Right atrium auricular region (tissue), 2 donors: ENCODE data around the gene FAM229B. TPM values are rescaled to one million over a fixed set of nuclear protein-coding genes. Genes with fewer than 3 reads are reported as not detected.

Source experiments
- DNase-seq: peaks from one replicate; pipeline ENCODE4 v3.0.0-alpha.2; 2019; ENCODE audit warnings: low spot score
- H3K27ac ChIP-seq, 2 donors: fragments of 200-600 bp; sonication (generic); 1 replicate in 1 of 2; 2 replicates in 1 of 2; pipeline ENCODE4 v1.5.1; 2016 to 2019
- H3K27me3 ChIP-seq, 2 donors: fragments of 200-600 bp; sonication (generic); one replicate each; pipeline versions ENCODE4 v1.5.1 to v1.6.0; 2017 to 2019
- H3K36me3 ChIP-seq: fragments of 200-600 bp; sonication (generic); one replicate; pipeline ENCODE4 v1.5.1; 2016
- H3K4me1 ChIP-seq, 2 donors: fragments of 200-600 bp; sonication (generic); one replicate each; pipeline versions ENCODE4 v1.5.1 to v1.6.0; 2017 to 2019
- H3K4me3 ChIP-seq, 2 donors: fragments of 200-600 bp; sonication (generic); 1 replicate in 1 of 2; 2 replicates in 1 of 2; pipeline ENCODE4 v1.5.1; 2017 to 2019; ENCODE audit warnings: mild to moderate bottlenecking in 1 of 2, moderate library complexity in 1 of 2
- H3K9me3 ChIP-seq, 2 donors: fragments of 200-600 bp; sonication (generic); one replicate each; pipeline ENCODE4 v1.5.1; 2019
- CTCF ChIP-seq, 2 donors: fragments of 200-600 bp; sonication (generic); IDR thresholded peaks; one replicate each; pipeline ENCODE4 v1.5.1; 2019; ENCODE audit warnings: antibody characterized with exemption in 2 of 2
- total RNA-seq, 2 donors: library from RNA; depleted of rRNA; stranded (reverse); fragments of >200 nt; gene quantifications; one replicate each; pipeline ENCODE4 v1.1.0, GENCODE V29; 2016

FAM229B gene
- total RNA-seq, 2 donors from 2014 or later = 28.7 to 44.9 TPM

GRCh38 chr6:112114577-112115223 lies 27.3 kb downstream of the FAM229B start:
- H3K4me1 ChIP-seq = peaks cover 0 to 11% of the 10 kb centered on the region in 2 donors
- no peaks in the 10 kb centered on the region for H3K9me3 ChIP-seq
- TF ChIP-seq CTCF (IDR thresholded peaks at IDR 0.05) = no peak
- H3K27me3 ChIP-seq = no peaks in the 10 kb centered on the region
- H3K4me3 ChIP-seq = no peak overlapping the region
- H3K27ac ChIP-seq = no peak overlapping the region
- peaks cover 54% of the 10 kb centered on the region for H3K36me3 ChIP-seq
- no peak for DNase-seq

GRCh38 chr6:112116221-112116620 lies 28.8 kb downstream of the FAM229B start:
- Histone ChIP-seq H3K27me3 (no peaks in the 10 kb centered on the region), H3K9me3 (no peaks in the 10 kb centered on the region), H3K36me3 (peaks cover 60% of the 10 kb centered on the region), H3K4me3 (no peak overlapping the region), H3K27ac (no peak overlapping the region), H3K4me1 (peaks cover 0 to 11% of the 10 kb centered on the region in 2 donors)
- no peak for DNase-seq
- no peak for TF ChIP-seq CTCF (IDR thresholded peaks at IDR 0.05)

- no peak for TF ChIP-seq CTCF (IDR thresholded peaks at IDR 0.05)
- Histone ChIP-seq H3K27me3 (no peaks in the 10 kb centered on the region), H3K9me3 (no peaks in the 10 kb centered on the region), H3K36me3 (peaks cover 65% of the 10 kb centered on the region), H3K4me3 (no peak overlapping the region), H3K4me1 (peaks cover 0 to 11% of the 10 kb centered on the region in 2 donors), H3K27ac (no peak overlapping the region)
- no peak for DNase-seq
These were observed 30.2 kb downstream of the FAM229B start for GRCh38 chr6:112117554-112117953.

GRCh38 chr6:112118034-112118433 lies 30.6 kb downstream of the FAM229B start:
- no peak overlapping the region for H3K27ac ChIP-seq
- DNase-seq = no peak
- H3K27me3 ChIP-seq = no peaks in the 10 kb centered on the region
- peaks cover 0 to 8% of the 10 kb centered on the region in 2 donors for H3K4me1 ChIP-seq
- peaks cover 65% of the 10 kb centered on the region for H3K36me3 ChIP-seq
- no peak overlapping the region for H3K4me3 ChIP-seq
- no peaks in the 10 kb centered on the region for H3K9me3 ChIP-seq
- TF ChIP-seq CTCF (IDR thresholded peaks at IDR 0.05) = no peak

- DNase-seq = no peak
- no peaks in the 10 kb centered on the region for H3K4me1 ChIP-seq
- no peak overlapping the region for H3K27ac ChIP-seq
- TF ChIP-seq CTCF (IDR thresholded peaks at IDR 0.05) = no peak
- no peaks in the 10 kb centered on the region for H3K27me3 ChIP-seq
- H3K4me3 ChIP-seq = no peak overlapping the region
- H3K9me3 ChIP-seq = no peaks in the 10 kb centered on the region
- H3K36me3 ChIP-seq = peaks cover 73% of the 10 kb centered on the region
These were observed 35.4 kb downstream of the FAM229B start for GRCh38 chr6:112122756-112123155.

GRCh38 chr6:112123982-112124381 lies 36.6 kb downstream of the FAM229B start:
- H3K27me3 ChIP-seq = no peaks in the 10 kb centered on the region
- no peaks in the 10 kb centered on the region for H3K4me1 ChIP-seq
- no peak overlapping the region for H3K27ac ChIP-seq
- TF ChIP-seq CTCF (IDR thresholded peaks at IDR 0.05) = no peak
- no peak overlapping the region for H3K4me3 ChIP-seq
- H3K36me3 ChIP-seq = peaks cover 73% of the 10 kb centered on the region
- no peaks in the 10 kb centered on the region for H3K9me3 ChIP-seq
- DNase-seq = no peak
